Upper lobe of left lung (tissue), 6 donors: ENCODE data around the gene FBXW5. TPM values are rescaled to one million over a fixed set of nuclear protein-coding genes. Genes with fewer than 3 reads are reported as not detected.

Source experiments
- ATAC-seq, 2 donors: fragments of 200-7000 bp; cut with Tn5 transposase; one replicate each; pipeline ENCODE4 v1.9.1; 2022; ENCODE audit warnings: mild to moderate bottlenecking in 2 of 2, moderate library complexity in 2 of 2; ENCODE audit not compliant: low FRiP score in 2 of 2
- DNase-seq, 2 donors: peaks; one replicate each; pipeline ENCODE4 v3.0.0-alpha.2; 2019 to 2020
- H3K27ac ChIP-seq, 4 donors: fragments of 200-600 bp; sonication (generic); one replicate each; pipeline ENCODE4 v1.5.1; 2016 to 2019
- H3K27me3 ChIP-seq, 4 donors: fragments of 200-600 bp; sonication (generic); one replicate each; pipeline ENCODE4 v1.5.1; 2017 to 2019
- H3K36me3 ChIP-seq, 4 donors: fragments of 200-600 bp; sonication (generic); one replicate each; pipeline ENCODE4 v1.5.1; 2016 to 2019
- H3K4me1 ChIP-seq, 4 donors: fragments of 200-600 bp; sonication (generic); one replicate each; pipeline ENCODE4 v1.5.1; 2018 to 2019
- H3K4me3 ChIP-seq, 4 donors: fragments of 200-600 bp; sonication (generic); one replicate each; pipeline ENCODE4 v1.5.1; 2017 to 2019; ENCODE audit warnings: mild to moderate bottlenecking in 2 of 4, moderate library complexity in 1 of 4
- H3K9me3 ChIP-seq, 4 donors: fragments of 200-600 bp; sonication (generic); one replicate each; pipeline ENCODE4 v1.5.1; 2018 to 2019
- CTCF ChIP-seq, 6 experiments: fragments of 450-650 bp in 4 of 6; fragments of 200-600 bp in 2 of 6; sonication (generic) in 2 of 6; IDR thresholded peaks; one replicate each; pipeline ENCODE4 v1.5.1; 2016 to 2019; ENCODE audit warnings: antibody characterized with exemption in 6 of 6
- EP300 ChIP-seq, 4 donors: sonication (generic); formaldehyde crosslinking; IDR thresholded peaks; one replicate each; pipeline ENCODE4 v1.5.1; 2017; ENCODE audit warnings: antibody characterized with exemption in 4 of 4, control low read depth in 2 of 4
- POLR2A ChIP-seq, 4 donors: fragments of 450-650 bp; IDR thresholded peaks; one replicate each; pipeline ENCODE4 v1.5.1; 2016 to 2017; ENCODE audit warnings: antibody characterized with exemption in 4 of 4, mild to moderate bottlenecking in 2 of 4
- POLR2AphosphoS5 ChIP-seq, 2 donors: sonication (generic); formaldehyde crosslinking; IDR thresholded peaks; one replicate each; pipeline ENCODE4 v1.5.1; 2017; ENCODE audit warnings: antibody characterized with exemption in 2 of 2
- whole genome bisulfite sequencing, 2 donors: methylation state at CpG; one replicate each; pipeline ENCODE4 v1.1.5; 2017 to 2018; 5-methylcytosine and 5-hydroxymethylcytosine counted together
- total RNA-seq, 6 donors: library from RNA; depleted of rRNA in 4 of 6; stranded (reverse); fragments of >200 nt in 4 of 6; gene quantifications; one replicate each; pipeline versions ENCODE4 v1.1.0 to v1.2.1, GENCODE V29; 2016 to 2021
- donor health status: DM: no; HTN: no; CAD: no; lungs with moderate emphysema.
- donor health status: DM: no; HTN: yes; CAD: no; lungs with severe emphysema.

FBXW5 gene
- total RNA-seq, 6 donors from 2014 or later: 93.3 to 191 (median 153) TPM

DNA sequence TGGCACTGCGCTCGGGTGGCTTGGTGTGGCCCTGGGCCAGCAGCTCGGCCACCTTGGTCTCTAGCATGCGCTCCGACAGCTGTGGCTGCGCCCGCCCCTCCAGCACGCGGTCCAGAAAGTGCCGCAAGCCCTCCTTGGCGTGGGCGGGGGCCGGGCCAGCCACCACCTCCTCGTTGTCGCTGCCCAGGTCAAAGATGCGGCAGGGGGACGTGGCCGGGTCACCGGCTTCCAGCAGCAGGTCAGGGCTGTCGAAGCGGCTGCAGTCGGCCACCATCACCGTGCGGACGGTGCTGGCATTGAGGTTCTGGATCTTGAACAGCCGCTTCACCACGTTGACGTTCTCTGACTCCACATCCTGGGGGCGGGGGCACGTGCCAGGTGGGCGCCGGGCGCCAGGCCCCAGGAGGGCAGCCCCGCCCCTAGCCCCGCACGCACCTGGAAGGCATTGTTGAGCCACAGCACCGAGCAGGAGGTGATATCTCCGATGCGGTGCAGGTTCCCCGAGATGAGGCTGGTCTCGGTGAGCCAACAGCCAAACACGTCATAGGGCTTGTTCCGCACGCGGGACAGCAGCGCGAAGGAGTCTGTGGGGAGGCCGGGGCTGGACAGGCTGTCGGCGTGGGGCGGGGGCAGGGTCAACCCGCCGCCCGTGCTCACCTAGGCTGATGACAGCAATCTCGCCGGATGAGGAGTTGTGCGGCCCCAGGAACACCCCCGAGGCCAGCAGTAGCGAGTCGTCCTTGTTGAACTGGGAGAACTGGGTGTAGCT, 2.2 kb downstream of the FBXW5 start:
- Histone ChIP-seq H3K9me3 (no peaks in the 10 kb centered on the region), H3K4me3 (peak overlapping the region in 1 of 4 donors; percentile 98), H3K27ac (no peak overlapping the region), H3K27me3 (no peaks in the 10 kb centered on the region), H3K36me3 (peaks cover 18 to 45% (median 40%) of the 10 kb centered on the region in 4 donors), H3K4me1 (peaks cover 15 to 37% (median 17%) of the 10 kb centered on the region in 4 donors)
- TF ChIP-seq POLR2A (IDR thresholded peaks at IDR 0.05) (no peak), POLR2AphosphoS5 (IDR thresholded peaks at IDR 0.05) (no peak), EP300 (IDR thresholded peaks at IDR 0.05) (no peak), CTCF (IDR thresholded peaks at IDR 0.05) (no peak)
- WGBS, 2 donors: 92 to 95% methylated on average over 15 to 57 of the region's 60 CpGs
- no peak for ATAC-seq
- peak; percentile 17 to 86 for DNase-seq

DNA sequence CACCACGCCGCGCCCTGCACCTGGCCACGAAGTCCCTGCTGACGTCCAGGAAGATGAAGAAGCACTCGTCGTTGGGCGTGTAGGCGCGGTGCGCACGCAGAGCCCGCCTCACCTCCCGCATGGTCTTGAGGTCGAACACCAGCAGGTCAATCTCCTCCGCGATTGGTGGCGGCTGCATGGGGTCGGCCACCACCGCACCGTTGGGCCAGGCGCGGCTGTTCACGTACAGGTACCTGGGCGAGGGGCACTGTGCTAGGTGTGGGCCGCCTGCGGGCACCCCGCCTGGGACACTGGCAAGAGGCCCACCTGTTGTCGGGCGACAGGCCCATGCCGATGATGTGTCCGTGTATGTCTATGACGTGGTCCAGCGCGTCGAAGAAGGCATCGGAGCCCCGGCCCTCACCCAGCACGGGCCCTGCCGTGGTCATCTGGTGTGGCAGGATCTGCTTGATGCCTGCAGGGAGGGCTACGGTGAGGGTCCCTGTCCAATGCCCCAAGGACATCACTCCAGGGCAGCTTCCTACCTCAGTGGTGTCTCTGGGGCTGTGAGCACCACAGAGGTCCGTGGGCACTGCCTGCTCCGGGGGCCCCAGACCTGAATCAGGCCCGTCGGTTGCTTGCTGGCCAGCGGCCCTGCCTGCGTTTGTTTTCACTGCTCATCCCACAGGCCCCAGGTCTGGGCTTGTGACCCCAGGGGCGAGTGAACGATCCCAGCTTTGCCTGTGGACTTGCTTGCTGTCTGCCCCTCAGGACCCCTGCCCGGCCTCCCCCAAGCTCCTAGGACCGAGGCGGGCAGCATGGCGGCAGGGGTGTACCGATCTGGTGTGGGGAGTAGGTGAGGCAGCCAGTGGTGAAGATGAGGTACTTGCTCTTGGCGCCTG, 3.1 kb downstream of the FBXW5 start:
- H3K27ac ChIP-seq: no peak overlapping the region
- 96 to 100% methylated on average over 2 to 54 of the region's 55 CpGs for WGBS, 2 donors
- H3K4me1 ChIP-seq: peaks cover 15 to 33% (median 17%) of the 10 kb centered on the region in 4 donors
- peaks cover 18 to 45% (median 40%) of the 10 kb centered on the region in 4 donors for H3K36me3 ChIP-seq
- no peak for ATAC-seq
- H3K27me3 ChIP-seq: no peaks in the 10 kb centered on the region
- no peaks in the 10 kb centered on the region for H3K9me3 ChIP-seq
- DNase-seq: peak; percentile 22 to 85
- H3K4me3 ChIP-seq: no peak overlapping the region
- no peak for TF ChIP-seq POLR2A (IDR thresholded peaks at IDR 0.05)
- TF ChIP-seq CTCF (IDR thresholded peaks at IDR 0.05): no peak
- TF ChIP-seq EP300 (IDR thresholded peaks at IDR 0.05): no peak
- no peak for TF ChIP-seq POLR2AphosphoS5 (IDR thresholded peaks at IDR 0.05)

DNA sequence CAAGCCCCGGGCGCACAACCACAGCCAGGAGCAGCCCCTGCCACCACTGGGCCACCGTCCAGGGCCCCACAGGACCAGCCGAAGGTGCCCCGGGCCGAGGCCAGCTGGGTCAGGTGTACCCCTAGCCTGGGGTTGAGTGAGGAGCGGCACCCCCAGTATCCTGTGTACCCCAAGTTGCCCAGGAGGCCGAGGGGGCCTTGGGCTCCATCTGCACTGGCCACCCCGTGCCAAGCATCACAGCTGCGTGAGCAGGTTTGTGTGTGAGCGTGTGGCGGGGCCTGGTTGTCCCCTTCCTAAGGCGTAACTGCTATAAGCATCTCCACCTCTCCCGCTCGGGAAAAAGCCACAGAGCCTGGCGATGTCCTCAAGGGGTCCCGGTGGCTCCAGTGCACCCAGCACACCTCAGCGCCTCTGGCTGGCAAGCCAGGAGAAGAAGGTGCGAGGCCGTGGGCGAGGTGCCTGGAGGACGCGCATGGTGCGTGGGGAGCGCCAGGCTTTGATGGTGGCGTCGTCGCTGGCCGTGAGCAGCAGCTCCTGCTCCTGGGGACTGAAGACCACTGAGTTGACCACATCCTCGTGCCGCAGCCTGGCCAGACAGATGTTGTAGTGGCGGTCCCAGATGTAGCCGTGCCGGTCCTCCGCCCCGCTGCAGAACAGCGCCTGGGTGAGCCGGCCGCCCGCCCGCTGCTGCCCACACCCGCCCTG, 3.9 kb downstream of the FBXW5 start:
- Histone ChIP-seq H3K27me3 (no peaks in the 10 kb centered on the region), H3K36me3 (peaks cover 18 to 45% (median 40%) of the 10 kb centered on the region in 4 donors), H3K4me3 (no peak overlapping the region), H3K9me3 (no peaks in the 10 kb centered on the region), H3K27ac (no peak overlapping the region), H3K4me1 (peaks cover 15 to 31% (median 17%) of the 10 kb centered on the region in 4 donors)
- ATAC-seq (no peak), DNase-seq (peak; percentile 16 to 80)
- 94 to 99% methylated on average over 19 to 38 of the region's 42 CpGs for WGBS, 2 donors
- no peak for TF ChIP-seq POLR2AphosphoS5 (IDR thresholded peaks at IDR 0.05)
- no peak for TF ChIP-seq POLR2A (IDR thresholded peaks at IDR 0.05)
- TF ChIP-seq EP300 (IDR thresholded peaks at IDR 0.05): no peak
- TF ChIP-seq CTCF (IDR thresholded peaks at IDR 0.05): no peak

DNA sequence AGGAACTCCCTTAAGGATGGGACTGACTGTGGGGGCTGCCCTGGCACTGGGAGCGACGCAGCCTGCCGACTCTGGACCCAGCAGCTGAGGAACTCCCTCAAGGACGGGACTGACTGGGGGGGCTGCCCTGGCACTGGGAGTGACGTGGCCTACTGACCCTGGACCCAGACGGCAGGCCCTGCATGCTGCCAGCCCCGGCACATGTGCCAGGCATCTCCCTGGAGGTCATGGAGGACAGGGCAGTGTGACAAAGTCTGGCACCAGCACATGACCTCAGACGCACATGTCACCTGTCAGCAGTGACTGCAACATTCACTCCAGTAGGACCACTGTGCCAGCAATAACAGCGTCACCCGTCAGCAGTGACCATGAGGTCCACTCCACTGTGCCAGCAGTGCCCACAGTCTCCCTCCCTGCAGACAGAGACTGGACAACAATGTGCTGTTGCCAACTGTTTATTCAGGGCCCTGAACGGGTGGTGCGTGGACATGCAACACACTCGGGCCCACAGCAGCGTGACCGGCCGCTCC, 4.5 kb downstream of the FBXW5 start:
- Histone ChIP-seq H3K9me3 (no peaks in the 10 kb centered on the region), H3K4me1 (peaks cover 14 to 25% (median 15%) of the 10 kb centered on the region in 4 donors), H3K27ac (no peak overlapping the region), H3K4me3 (no peak overlapping the region), H3K27me3 (no peaks in the 10 kb centered on the region), H3K36me3 (peaks cover 18 to 45% (median 40%) of the 10 kb centered on the region in 4 donors)
- WGBS, 2 donors: 73 to 94% methylated on average over 3 to 8 of the region's 16 CpGs
- TF ChIP-seq POLR2A (IDR thresholded peaks at IDR 0.05): no peak
- no peak for TF ChIP-seq EP300 (IDR thresholded peaks at IDR 0.05)
- TF ChIP-seq CTCF (IDR thresholded peaks at IDR 0.05): no peak
- TF ChIP-seq POLR2AphosphoS5 (IDR thresholded peaks at IDR 0.05): no peak
- ATAC-seq: no peak
- peak; percentile 15 to 67 for DNase-seq
